Lower leg skin (tissue), 4 donors: ENCODE results near the gene CYSTM1. TPM values are rescaled to one million over a fixed set of nuclear protein-coding genes. Genes with fewer than 3 reads are reported as not detected.
A peak's percentile ranks its signal among the peaks of the same experiment; 100 is the strongest.

Experiments
- DNase-seq, 2 donors: peaks; one replicate each; pipeline ENCODE4 v3.0.0-alpha.2; 2019; ENCODE audit warnings: low spot score in 2 of 2
- H3K4me3 ChIP-seq: fragments of 200-600 bp; sonication (generic); 2 replicates; pipeline ENCODE4 v1.5.1; 2017; ENCODE audit warnings: mild to moderate bottlenecking, low read depth; ENCODE audit not compliant: poor library complexity, severe bottlenecking
- CTCF ChIP-seq, 3 donors: fragments of 450-650 bp; IDR thresholded peaks; one replicate each; pipeline ENCODE4 v1.5.1; 2016; ENCODE audit warnings: antibody characterized with exemption in 3 of 3, mild to moderate bottlenecking in 3 of 3, moderate library complexity in 2 of 3
- POLR2A ChIP-seq, 2 donors: fragments of 450-650 bp; IDR thresholded peaks; one replicate each; pipeline ENCODE4 v1.6.1; 2016 to 2017; ENCODE audit warnings: antibody characterized with exemption in 2 of 2, mild to moderate bottlenecking in 1 of 2, moderate library complexity in 1 of 2
- WGBS, 2 donors: methylation state at CpG; one replicate each; pipeline ENCODE4 v1.1.5; 2018; 5-methylcytosine and 5-hydroxymethylcytosine counted together
- intact Hi-C: fragments of 100-400 bp; cut with DNase I; formaldehyde crosslinking; loops from one replicate; pipeline ENCODE4 v1.15.0; 2023; ENCODE audit warnings: low total_unique reads
- total RNA-seq, 4 donors: library from RNA; depleted of rRNA; stranded (reverse); fragments of >200 nt; gene quantifications; one replicate each; pipeline ENCODE4 v1.1.0, GENCODE V29; 2016

Gene CYSTM1
- total RNA-seq, 4 donors from 2014 or later: 12.9 to 53.6 (median 33.0) TPM

GRCh38 chr5:140235791-140236551 is 61.0 kb downstream of the CYSTM1 start:
- no peak for DNase-seq
- TF ChIP-seq POLR2A (IDR thresholded peaks at IDR 0.05) (no peak), CTCF (IDR thresholded peaks at IDR 0.05) (no peak)
- intact Hi-C loops: no loop called here
- 56 to 57% methylated on average over 11 of the region's 11 CpGs for WGBS, 2 donors
- H3K4me3 ChIP-seq: no peak overlapping the region

GRCh38 chr5:140236891-140237598 is 62.1 kb downstream of the CYSTM1 start:
- no peak overlapping the region for H3K4me3 ChIP-seq
- TF ChIP-seq POLR2A (IDR thresholded peaks at IDR 0.05) (no peak), CTCF (IDR thresholded peaks at IDR 0.05) (no peak)
- WGBS, 2 donors: 54 to 63% methylated on average over 6 of the region's 6 CpGs
- peak; percentile 72 to 88 for DNase-seq
- intact Hi-C loops: no loop called here

- H3K4me3 ChIP-seq: no peak overlapping the region
- no peak for TF ChIP-seq CTCF (IDR thresholded peaks at IDR 0.05)
- TF ChIP-seq POLR2A (IDR thresholded peaks at IDR 0.05): no peak
- WGBS, 2 donors: 94 to 95% methylated on average over 6 of the region's 6 CpGs
- intact Hi-C loops: no loop called here
- no peak for DNase-seq
These were observed 63.8 kb downstream of the CYSTM1 start for GRCh38 chr5:140238756-140239155.

- no peak for TF ChIP-seq CTCF (IDR thresholded peaks at IDR 0.05)
- no peak for TF ChIP-seq POLR2A (IDR thresholded peaks at IDR 0.05)
- H3K4me3 ChIP-seq: no peak overlapping the region
- DNase-seq: no peak
- 87 to 94% methylated on average over 5 of the region's 5 CpGs for WGBS, 2 donors
- intact Hi-C loops: no loop called here
These were observed 64.5 kb downstream of the CYSTM1 start for GRCh38 chr5:140239461-140239860.

GRCh38 chr5:140239939-140240700 is 65.1 kb downstream of the CYSTM1 start:
- H3K4me3 ChIP-seq: no peak overlapping the region
- 49 to 60% methylated on average over 11 of the region's 11 CpGs for WGBS, 2 donors
- peak in 1 of 2 donors; percentile 90 for DNase-seq
- intact Hi-C loops: loop anchor here (5.0 kb wide), 1 partner anchor 112 kb away; no protein-coding TSS in a partner anchor
- TF ChIP-seq POLR2A (IDR thresholded peaks at IDR 0.05) (no peak), CTCF (IDR thresholded peaks at IDR 0.05) (no peak)
